ENCODE measurements around the gene ENTPD1. TPM values are rescaled to one million over a fixed set of nuclear protein-coding genes. Genes with fewer than 3 reads are reported as not detected.

The ENTPD1 gene
- total and polyA plus RNA-seq, 9 of the 15 experiments (the other 6 are each of a cell fraction or from before 2014, with no cell fraction given) = 0.07 to 1.5 (median 0.37) TPM

DNA sequence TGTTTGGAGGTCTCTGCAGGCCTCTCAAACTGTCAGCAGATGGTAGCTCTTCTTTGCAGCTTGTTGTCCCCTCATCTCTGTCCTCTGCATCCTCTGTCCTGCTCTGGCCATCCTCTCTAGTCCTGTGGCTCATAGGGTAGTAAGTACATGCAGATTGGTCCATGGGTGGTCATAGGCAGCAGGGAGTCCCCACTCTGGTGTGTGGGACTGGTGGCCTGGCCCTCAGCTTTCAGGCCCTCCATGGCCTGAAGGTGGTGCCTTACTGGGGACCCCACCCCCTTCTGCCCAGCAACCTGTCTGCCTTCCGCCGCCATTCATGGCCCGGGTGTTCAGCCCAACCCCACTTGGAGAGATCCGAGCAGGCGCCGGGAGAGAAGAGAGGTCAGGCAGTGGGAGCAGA, 49.4 kb upstream of the ENTPD1 start:
- Histone ChIP-seq H3K27me3 (ENCODE audit: control insufficient read depth in 2 of 2, insufficient read depth in 2 of 2, low read length in 2 of 2) (no peaks in the 10 kb centered on the region), H3K9me3 (replicated peaks; ENCODE audit: control insufficient read depth, insufficient read depth, low read depth, low read length) (no peaks in the 10 kb centered on the region; the same call in 1 of the 2 replicates), H2AFZ (ENCODE audit: low read depth, low read length) (no peak overlapping the region), H3K79me2 (ENCODE audit: control insufficient read depth, insufficient read depth, low read length) (no peaks in the 10 kb centered on the region), H3K4me2 (ENCODE audit: insufficient read depth, low read length) (no peak overlapping the region), H3K9ac (ENCODE audit: insufficient read depth in 1 of 2, low read depth in 2 of 2, low read length in 2 of 2) (no peak overlapping the region), H3K4me1 (replicated peaks in 1 of 2; ENCODE audit: control insufficient read depth in 2 of 2, insufficient read depth in 2 of 2, low read length in 2 of 2) (peaks cover 0 to 4% of the 10 kb centered on the region in 2 experiments; a peak in 1 of 5 replicates), H3K9me1 (ENCODE audit: control insufficient read depth, insufficient read depth, low read length) (no peaks in the 10 kb centered on the region), H3K4me3 (no peak overlapping the region), H3K27ac (ENCODE audit: extremely low read depth, low read depth, low read length) (no peak overlapping the region), H4K20me1 (replicated peaks; ENCODE audit: control insufficient read depth, insufficient read depth, low read length) (no peaks in the 10 kb centered on the region), H3K36me3 (ENCODE audit: control insufficient read depth, insufficient read depth, low read length) (no peaks in the 10 kb centered on the region)
- ATAC-seq (no peak), FAIRE-seq (no peak), DNase-seq (ENCODE audit: extremely low read depth in 1 of 4, low spot score in 3 of 4) (no peak)
- ChIA-PET POLR2A (no interaction called here), CTCF (ENCODE audit: low intra/inter-chr PET ratio) (no interaction called here)
- BruUV-seq (replicated peaks) = no TSS peak
- in situ Hi-C loops (cut with MboI) = no loop called here
- WGBS (ENCODE audit: insufficient coverage, low coverage, missing lambda C conversion rate) = 25% methylated on average over 4 of the region's 6 CpGs
- TF ChIP-seq IRF2 (CRISPR knock-in tag; IDR thresholded peaks at IDR 0.05) (no peak), JUNB (CRISPR knock-in tag; conservative IDR thresholded peaks at IDR 0.05) (no peak), ZNF174 (CRISPR knock-in tag; IDR thresholded peaks at IDR 0.05) (no peak), BRD9 (IDR thresholded peaks at IDR 0.05; ENCODE audit: low read depth, partially characterized antibody) (no peak), THRAP3 (IDR thresholded peaks at IDR 0.05; ENCODE audit: borderline replicate concordance) (no peak), ELF1 (tag; IDR thresholded peaks at IDR 0.05) (no peak)
- intact Hi-C loops (cut with micrococcal nuclease) = no loop called here

GRCh38 chr10:95706990-95707389, 49.0 kb upstream of the ENTPD1 start:
- Histone ChIP-seq H4K20me1 (replicated peaks; ENCODE audit: control insufficient read depth, insufficient read depth, low read length) (no peaks in the 10 kb centered on the region), H3K36me3 (ENCODE audit: control insufficient read depth, insufficient read depth, low read length) (no peaks in the 10 kb centered on the region), H3K27ac (ENCODE audit: extremely low read depth, low read depth, low read length) (no peak overlapping the region), H3K27me3 (ENCODE audit: control insufficient read depth in 2 of 2, insufficient read depth in 2 of 2, low read length in 2 of 2) (no peaks in the 10 kb centered on the region), H3K4me2 (ENCODE audit: insufficient read depth, low read length) (no peak overlapping the region), H3K4me1 (replicated peaks in 1 of 2; ENCODE audit: control insufficient read depth in 2 of 2, insufficient read depth in 2 of 2, low read length in 2 of 2) (peaks cover 0 to 4% of the 10 kb centered on the region in 2 experiments; a peak in 1 of 5 replicates), H2AFZ (ENCODE audit: low read depth, low read length) (no peak overlapping the region), H3K9me1 (ENCODE audit: control insufficient read depth, insufficient read depth, low read length) (no peaks in the 10 kb centered on the region), H3K9ac (ENCODE audit: insufficient read depth in 1 of 2, low read depth in 2 of 2, low read length in 2 of 2) (no peak overlapping the region), H3K9me3 (replicated peaks; ENCODE audit: control insufficient read depth, insufficient read depth, low read depth, low read length) (no peaks in the 10 kb centered on the region; the same call in 1 of the 2 replicates), H3K79me2 (ENCODE audit: control insufficient read depth, insufficient read depth, low read length) (no peaks in the 10 kb centered on the region), H3K4me3 (no peak overlapping the region)
- no peak for DNase-seq (ENCODE audit: extremely low read depth in 1 of 4, low spot score in 3 of 4)
- in situ Hi-C loops (cut with MboI) (no loop called here), intact Hi-C loops (cut with micrococcal nuclease) (no loop called here)
- WGBS (ENCODE audit: insufficient coverage, low coverage, missing lambda C conversion rate) = 11% methylated on average over 5 of the region's 7 CpGs
- BruUV-seq (replicated peaks) = no TSS peak
- no peak for FAIRE-seq
- POLR2A ChIA-PET = no interaction called here
- ATAC-seq = no peak
- CTCF ChIA-PET (ENCODE audit: low intra/inter-chr PET ratio) = no interaction called here
- no peak for TF ChIP-seq POU5F1 (IDR thresholded peaks at IDR 0.05; ENCODE audit: borderline replicate concordance, low read depth, low read length, partially characterized antibody)
- TF ChIP-seq, protein P1, sequence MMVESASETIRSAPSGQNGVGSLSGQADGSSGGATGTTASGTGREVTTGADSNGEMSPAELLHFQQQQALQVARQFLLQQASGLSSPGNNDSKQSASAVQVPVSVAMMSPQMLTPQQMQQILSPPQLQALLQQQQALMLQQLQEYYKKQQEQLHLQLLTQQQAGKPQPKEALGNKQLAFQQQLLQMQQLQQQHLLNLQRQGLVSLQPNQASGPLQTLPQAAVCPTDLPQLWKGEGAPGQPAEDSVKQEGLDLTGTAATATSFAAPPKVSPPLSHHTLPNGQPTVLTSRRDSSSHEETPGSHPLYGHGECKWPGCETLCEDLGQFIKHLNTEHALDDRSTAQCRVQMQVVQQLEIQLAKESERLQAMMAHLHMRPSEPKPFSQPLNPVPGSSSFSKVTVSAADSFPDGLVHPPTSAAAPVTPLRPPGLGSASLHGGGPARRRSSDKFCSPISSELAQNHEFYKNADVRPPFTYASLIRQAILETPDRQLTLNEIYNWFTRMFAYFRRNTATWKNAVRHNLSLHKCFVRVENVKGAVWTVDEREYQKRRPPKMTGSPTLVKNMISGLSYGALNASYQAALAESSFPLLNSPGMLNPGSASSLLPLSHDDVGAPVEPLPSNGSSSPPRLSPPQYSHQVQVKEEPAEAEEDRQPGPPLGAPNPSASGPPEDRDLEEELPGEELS (CRISPR knock-in tag; IDR thresholded peaks at IDR 0.05; ENCODE audit: borderline replicate concordance) = no peak

Measured in K562 (cell line).